NCI-H2171 (cell line): ENCODE measurements around the gene PCDH17.

Experiments
- DNase-seq: peaks from one replicate; lab custom pipeline; 2025; lab: John Stamatoyannopoulos, UW

PCDH17 gene

DNA sequence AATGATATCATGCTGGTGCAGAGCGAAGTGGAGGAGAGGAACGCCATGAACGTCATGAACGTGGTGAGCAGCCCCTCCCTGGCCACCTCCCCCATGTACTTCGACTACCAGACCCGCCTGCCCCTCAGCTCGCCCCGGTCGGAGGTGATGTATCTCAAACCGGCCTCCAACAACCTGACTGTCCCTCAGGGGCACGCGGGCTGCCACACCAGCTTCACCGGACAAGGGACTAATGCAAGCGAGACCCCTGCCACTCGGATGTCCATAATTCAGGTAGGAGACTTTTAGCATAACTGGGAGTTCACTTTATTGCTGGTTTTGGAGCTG lies 3.3 kb downstream of the PCDH17 start:
- no peak for DNase-seq

DNA sequence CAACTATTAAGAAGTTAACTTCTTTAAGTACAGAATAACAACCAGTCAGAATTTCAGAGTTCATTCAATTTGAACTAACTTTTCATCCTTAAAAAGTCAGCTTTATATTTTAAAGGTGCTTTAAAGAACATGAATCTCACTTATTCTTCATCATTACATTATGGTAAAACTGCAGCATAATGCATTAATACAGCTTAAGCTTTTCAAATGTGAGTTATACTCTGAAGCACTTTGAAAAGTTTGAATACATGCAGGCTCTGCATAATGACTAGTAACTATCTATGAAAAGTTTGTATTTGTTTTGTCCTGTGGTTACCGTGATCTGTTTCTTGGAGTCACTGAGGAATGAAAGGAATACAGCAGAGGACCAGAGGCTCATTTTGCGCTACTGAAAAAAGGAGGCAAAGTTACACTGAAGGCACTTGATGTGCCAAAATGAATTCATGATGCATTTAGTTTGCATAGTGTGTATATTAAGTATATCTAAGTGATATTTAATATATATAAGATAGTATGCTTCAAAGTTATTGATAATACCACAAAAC lies 4.1 kb downstream of the PCDH17 start:
- DNase-seq: no peak

DNA sequence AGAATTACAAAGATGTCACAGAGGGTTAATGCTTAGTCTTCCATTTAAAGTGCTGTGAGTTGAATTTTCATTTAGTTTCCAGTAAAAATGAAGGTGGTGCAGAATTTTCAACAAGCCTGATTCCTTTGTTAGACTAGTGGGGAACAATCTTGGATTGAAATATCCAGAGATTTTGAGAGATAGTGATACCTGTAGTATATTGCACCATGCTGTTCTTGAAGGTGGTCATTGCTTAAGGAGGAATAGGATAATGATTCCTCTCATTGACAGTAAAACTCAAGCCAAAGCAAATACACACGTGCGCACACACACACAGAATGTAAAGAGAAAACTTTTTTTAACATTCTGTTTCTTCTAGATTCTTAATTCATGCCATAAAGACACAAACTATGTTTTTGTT lies 5.3 kb downstream of the PCDH17 start:
- DNase-seq: no peak

DNA sequence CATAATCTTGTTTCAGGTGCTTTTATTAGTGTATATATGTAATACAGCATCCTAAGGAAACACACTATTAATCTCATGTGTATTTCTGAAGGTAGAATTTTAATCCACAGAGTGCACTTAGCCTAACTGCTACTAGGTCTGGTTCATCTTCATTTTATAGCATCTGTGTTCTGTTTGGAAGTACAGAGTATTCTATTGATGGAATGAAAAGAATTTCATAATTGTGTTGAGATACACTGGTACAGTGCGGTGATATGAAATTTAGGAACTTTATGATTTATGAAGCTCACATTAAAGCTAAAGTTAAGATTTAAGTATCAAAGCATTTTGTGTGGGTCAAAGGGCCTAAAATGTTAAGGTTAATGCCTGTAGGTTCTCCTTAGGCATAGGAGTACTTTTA lies 6.0 kb downstream of the PCDH17 start:
- no peak for DNase-seq

DNA sequence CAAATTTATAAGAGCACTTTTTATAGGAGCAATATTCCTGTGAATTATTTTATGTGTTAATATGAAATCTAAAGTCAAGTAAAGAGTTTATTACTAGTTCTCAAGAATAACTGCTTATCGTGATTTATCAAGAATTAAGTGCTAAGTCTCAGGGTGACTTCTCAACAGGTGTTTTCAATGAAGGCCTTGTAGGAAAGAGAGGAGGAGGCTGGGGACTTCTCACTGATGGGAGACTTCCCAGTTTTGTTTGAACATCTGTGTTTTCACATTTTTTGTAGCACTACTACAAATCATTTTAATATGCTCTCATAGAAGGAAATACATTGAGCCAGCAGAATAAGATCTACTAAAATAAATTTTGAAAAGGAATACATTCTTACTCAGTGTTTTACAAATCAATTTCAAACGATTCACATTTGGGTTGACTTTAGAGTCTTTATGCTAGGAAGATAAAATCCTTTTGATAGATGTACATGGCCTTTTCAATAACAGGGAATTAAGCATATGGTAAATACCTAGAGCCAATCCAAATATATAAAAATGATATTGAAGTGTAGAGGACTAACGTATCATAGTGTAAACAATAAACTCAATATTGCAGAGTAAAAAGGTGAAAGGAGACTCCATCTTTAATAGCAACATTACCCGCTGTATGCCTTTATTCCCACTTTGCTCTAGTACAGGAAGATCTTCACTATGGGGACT lies 6.8 kb downstream of the PCDH17 start:
- no peak for DNase-seq

DNA sequence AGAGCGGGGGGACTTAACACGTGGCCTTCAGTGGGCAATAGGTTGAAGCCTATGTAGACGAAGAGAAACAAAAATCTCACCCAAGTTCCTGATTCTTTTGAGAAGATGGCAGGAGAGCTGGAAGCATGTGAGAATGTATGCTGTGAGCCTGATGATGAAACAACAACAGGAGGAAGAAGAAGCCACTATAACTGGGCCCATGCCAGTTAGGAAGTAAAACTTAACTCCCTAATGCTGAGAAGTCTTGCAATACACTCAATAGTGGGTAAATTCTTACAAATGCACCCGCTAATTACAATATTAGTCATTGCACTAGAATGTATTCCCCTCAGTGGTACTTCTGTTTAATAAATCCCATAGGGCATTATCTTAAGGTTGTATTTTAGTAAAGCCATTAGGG lies 9.1 kb downstream of the PCDH17 start:
- no peak for DNase-seq

DNA sequence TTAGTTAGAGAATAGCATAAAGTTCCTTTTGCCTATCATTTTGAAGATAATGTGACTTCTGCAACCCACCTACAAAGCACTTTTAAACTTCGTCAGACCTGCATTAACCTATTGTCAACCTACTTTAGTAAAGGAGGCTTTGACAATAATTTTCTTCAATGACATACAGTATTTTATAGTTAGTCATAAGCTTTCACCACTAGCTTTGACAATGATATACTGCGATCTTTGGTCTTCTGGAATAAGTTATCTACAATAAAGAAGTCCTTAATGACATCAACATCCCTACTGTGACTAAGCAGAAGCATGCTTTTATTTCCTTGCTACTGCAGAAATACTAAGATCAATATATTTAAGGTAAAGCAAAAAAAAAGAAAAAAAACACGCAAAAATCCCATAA lies 9.5 kb downstream of the PCDH17 start:
- DNase-seq: no peak

DNA sequence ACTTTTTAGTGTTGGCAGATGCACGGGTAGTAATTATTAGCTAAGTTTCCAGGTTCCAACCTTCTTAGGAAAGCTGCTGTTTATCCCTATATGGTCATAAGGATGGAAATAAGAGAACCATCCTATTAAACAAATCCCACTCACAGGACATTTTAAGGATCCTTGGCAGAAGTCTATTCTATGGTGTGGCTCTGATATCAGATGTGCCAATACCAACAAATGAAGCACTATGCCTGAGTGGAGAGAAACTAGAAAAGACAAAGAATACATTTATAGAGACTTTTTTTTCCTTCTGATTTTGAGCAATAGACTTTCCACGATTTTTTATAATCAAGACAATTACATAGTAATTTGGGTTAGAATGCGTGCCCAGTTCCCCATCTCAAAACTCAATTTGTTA lies 12.6 kb downstream of the PCDH17 start:
- DNase-seq: no peak

DNA sequence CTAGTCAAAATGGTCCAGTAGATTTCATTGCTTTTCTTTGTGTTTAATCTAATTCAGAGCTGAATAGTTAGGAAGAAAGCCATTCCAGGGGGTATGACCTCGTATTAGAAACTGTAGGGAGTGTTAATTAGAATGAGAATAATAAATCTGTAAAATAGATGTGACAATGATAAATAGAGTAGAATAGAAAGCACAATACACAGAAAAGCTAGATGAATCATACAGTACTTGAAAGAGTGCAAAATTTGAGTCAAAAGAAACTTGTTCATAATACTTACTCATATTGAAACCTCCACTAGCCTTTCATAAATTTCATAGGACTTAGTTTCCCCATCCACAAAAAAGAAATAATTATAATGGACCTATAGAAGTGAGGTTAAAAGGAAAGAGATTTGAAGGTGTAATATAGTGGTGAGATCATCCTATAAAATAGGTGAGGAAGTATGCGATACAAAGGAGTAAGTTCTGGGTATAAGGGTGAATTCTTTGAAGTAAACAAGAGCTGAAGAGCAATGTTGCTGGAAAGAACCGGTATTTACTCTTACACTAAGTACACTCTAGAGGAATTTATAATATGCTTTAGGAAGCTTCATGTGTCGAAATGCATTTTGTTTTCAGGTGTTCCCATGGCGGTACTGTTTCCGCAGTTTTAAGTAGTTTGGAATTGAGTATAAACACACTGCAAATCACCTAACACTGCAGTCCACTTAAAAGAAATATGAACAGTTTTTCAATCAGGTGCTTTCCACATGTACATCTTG lies 21.9 kb downstream of the PCDH17 start:
- no peak for DNase-seq

DNA sequence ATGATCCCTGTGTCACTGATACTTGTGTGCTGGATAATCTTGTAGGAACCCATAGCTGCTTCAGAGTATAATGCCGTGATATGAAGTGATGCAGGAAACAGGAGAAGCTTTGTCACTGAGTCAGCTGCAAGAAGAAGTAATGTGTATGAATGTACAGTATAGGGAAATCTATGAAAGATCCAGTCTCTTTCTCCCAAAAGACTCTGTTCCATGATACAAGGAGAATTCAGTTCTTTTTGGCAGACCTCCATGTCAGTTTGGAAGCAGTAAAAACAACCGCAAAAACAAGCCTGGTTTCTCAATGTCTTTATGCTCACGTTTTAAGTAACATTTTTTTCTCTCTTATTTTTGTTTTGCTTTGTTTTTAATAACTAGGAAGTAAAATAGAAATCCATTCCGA lies 33.9 kb downstream of the PCDH17 start:
- no peak for DNase-seq

DNA sequence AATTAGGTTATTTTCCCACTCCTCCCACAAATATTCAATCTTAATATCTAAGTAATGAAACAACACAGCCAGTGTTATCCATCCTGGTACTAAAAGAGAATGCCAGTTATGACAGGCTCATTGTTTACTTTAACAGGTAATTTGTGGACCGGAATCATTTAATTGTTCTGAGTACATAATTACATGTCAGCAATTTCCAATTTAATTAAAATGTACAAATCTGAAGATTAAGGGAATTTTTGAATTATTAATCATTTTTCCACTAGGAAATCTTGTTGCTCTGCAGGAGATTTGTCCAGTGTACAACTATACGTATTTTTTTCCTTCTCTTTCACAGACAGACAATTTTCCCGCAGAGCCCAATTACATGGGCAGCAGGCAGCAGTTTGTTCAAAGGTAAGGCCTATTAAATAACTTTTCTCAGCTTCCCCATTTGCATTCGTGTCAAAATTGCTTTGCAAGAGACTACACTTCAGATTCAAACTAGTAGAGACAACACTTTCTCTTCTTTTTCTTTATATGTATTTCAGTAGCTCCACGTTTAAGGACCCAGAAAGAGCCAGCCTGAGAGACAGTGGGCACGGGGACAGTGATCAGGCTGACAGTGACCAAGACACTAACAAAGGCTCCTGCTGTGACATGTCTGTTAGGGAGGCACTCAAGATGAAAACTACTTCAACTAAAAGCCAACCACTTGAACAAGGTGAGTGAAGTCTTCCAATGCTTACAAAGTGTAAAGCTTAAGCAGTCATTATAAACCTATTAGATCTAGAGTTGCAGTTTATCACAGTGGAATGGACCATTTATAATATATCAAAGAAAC lies 34.8 kb downstream of the PCDH17 start:
- DNase-seq: no peak

DNA sequence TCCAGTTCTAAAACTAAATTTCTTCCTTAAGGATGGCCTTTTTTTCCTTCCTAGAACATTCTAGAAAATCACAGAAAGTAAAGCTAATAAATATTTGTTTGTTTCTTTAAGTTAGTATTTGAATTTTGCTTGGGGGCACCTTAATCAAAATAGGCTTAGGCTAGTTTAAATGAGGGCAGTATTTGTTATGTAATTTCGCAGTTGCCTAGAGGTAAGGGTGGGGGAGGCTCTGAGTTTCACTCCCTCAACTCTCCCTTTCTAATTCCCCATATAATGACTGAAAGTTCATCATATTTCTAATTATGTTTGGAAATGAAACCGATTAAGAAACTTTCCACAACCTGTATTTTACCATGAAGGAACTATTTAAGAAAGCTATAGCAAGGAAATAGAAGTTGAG lies 40.6 kb downstream of the PCDH17 start:
- DNase-seq: no peak

DNA sequence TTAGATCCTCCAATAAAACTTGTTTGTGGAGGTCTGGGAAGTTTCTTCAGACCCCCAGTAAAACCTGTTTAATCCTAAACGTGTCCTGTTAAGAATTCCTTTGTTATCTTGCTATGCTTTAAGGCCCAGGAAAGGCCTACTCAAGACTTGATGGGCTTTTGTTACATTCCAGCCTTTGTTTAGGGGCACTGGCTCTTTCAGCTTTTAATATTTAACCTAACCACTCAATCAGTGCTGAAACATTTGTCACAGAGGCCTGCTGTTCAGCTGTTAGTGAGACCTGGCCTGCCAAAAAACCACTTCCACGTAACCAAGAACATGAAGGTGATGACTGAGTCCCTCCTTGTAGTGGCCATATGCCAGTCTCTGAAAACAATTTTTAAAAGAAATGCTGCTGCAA lies 41.7 kb downstream of the PCDH17 start:
- no peak for DNase-seq

DNA sequence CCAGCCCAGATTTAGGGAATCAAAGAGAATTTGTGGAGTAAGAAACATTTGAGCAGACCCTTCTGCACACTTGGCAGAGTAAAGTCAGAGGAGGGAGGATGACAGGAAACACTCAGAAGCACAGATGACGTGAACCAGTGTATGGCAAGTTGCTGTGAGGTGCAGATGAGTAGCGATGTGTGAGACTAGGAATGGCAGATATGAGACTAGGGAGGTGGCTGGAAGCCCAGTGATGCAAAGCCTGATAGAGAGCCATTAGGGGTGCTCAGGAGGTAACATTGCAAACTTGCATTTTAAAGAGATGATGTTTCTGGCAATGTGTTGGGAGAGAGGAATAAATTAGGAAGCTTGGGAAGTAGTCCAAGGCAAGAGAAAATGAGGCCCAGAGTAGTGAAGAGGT lies 44.0 kb downstream of the PCDH17 start:
- DNase-seq: no peak

DNA sequence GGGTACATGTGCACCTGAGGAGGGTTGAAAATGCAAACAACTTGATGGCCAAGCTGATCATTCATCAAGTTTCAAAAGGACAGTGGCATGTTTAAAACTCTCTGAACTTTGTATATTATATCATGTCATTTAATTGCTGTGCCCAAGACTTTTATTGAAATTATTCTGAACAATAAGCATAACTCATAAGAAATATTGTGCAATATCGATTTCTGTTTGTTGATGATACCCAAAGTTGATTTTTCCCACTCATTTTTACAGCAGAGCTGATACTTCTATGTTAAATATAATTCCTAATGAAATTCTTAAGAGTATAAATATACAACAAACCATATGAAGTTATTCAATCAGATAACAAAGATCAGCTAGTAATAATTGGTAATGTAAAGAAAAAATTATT lies 49.1 kb downstream of the PCDH17 start:
- DNase-seq: no peak

DNA sequence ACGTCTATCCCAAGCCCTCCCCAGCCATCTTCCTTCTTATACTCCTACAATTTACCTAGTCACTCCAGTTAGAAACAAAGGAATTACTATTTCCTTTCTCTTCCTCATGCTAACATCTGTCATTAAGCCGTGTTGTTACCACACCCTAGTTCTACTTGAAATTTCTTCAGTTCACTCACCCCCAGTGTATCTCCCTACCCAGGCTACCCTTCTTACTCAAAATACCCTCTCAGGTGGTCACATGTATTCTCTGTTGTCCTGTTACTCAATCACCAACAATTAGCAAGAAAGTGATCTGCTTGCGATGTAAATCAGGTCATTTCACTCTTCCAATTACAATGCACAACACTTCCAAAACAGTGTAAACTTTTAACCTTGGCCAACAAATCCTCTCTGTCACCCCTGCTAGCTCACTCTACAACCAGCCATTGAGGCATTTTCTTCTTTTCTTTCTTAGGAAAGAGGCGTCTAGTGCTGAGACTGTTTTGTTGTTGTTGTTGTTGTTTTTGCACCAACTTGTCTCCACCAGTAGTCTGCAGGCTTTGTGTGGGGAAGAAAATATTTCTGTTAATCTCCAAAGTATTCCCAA lies 50.7 kb downstream of the PCDH17 start:
- DNase-seq: no peak

DNA sequence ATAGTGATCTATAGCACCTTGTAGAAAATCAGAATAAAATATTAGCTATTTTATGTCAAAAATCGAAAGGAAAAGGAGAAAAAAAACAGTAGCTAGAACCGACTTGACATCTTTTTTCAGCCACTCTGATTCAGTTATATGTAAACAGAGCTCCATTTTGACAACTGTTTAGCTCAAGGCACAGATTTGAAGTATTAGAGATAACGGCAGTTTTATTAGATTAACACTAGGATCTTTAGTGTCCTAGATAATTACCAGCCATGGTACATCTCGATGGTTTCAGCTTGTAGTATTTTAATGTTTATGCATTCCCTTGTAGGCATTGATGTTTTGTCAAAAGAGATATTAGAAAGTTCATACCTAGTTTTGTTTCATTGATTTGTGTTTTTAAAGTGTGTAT lies 67.3 kb downstream of the PCDH17 start:
- DNase-seq: no peak

DNA sequence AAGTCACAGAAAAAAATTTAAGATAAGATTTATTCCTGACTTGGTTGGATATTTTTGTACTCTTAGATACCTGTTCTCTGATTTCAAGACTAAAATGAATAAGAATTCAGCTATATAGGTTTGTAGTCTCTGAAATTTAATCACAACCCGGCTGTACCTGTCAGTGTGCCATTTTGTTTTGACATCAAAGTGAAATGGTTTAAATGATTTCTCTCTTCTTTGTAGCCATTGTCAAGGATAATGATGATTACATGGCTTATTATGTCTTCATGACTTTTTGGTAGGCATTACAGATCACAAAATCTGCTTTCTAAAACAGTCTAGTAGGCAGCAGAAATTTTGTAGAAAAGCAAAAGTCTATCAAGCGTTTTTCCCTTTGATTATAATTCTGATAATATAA lies 72.5 kb downstream of the PCDH17 start:
- no peak for DNase-seq

DNA sequence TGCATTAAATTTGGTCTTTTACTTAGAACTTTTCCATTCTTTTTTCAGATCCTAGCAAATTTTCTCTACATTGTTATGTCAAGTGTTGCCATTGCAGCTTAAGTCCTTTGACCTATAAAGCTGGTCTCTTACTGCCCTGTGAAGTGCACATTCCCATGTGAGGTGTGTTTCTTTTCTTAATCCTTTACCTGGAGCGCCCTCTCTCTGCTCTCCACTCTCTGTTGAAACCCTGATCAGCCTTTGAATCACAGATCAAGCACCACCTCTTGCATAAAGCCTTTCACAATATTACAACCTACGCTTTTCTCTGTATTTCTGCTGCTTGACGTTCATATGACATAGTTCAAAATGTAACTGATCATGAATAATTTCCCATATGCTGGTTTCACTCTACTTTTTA lies 84.8 kb downstream of the PCDH17 start:
- DNase-seq: no peak

DNA sequence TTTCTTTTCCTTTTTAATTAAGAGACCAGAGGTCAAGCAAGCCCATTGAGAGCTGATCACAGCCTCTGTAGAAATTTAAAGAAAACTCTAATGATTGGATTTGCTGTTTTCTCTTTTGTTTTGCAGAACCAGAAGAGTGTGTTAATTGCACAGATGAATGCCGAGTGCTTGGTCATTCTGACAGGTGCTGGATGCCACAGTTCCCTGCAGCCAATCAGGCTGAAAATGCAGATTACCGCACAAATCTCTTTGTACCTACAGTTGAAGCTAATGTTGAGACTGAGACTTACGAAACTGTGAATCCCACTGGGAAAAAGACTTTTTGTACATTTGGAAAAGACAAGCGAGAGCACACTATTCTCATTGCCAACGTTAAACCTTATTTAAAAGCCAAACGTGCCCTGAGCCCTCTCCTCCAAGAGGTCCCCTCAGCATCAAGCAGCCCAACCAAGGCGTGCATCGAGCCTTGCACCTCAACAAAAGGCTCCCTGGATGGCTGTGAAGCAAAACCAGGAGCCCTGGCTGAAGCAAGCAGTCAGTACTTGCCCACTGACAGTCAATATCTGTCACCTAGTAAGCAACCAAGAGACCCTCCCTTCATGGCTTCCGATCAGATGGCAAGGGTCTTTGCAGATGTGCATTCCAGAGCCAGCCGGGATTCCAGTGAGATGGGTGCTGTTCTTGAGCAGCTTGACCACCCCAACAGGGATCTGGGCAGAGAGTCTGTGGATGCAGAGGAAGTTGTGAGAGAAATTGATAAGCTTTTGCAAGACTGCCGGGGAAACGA lies 93.1 kb downstream of the PCDH17 start:
- no peak for DNase-seq

DNA sequence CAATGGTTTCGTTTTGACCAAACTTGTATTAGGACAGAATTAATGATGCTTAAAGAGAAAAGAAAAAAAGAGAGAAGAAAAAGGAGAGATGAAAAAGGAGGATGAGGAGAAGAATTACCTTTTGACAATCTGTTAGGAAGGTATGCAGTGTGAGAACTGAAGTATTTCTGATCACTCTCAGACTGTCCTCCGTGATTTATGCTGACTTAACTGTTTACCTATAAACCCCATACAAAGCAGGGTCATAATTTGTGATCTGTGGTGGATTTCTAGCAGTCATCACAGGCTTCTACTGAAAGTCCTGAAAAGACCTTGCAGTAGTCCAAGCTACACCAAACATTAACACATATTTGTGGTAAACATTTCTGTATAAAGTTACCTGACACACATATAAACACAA lies 93.9 kb downstream of the PCDH17 start:
- no peak for DNase-seq

DNA sequence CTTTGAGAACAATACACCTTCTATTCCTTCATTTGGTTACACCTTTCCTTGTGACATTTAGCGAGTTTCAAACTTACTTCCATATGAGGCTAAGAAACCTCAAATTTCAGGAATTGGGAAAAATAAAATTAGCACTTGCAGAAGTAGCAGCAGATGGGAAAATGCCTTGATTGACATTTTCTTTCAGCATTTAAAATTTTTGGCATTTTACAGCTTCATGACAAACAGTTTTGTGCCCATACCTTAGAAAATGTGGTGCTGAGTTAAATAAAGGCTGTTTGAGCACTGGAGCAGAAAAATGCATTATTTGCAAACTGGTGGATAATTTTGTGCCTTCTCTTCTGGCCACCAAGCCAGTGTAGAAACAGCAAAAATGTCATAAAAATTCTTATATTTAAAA lies 95.4 kb downstream of the PCDH17 start:
- no peak for DNase-seq
